ENCODE results near the gene SPAG6.

The SPAG6 gene

GRCh38 chr10:22322641-22323160, 22.6 kb upstream of the SPAG6 start:
- no peak for DNase-seq

- no peak for DNase-seq
These were observed 21.6 kb upstream of the SPAG6 start for GRCh38 chr10:22323538-22324305.

- DNase-seq, result no peak
These were observed 20.9 kb upstream of the SPAG6 start for GRCh38 chr10:22324413-22324812.

GRCh38 chr10:22324893-22325271, 20.4 kb upstream of the SPAG6 start:
- no peak for DNase-seq

GRCh38 chr10:22325272-22326144, 19.8 kb upstream of the SPAG6 start:
- peak; percentile 15 for DNase-seq

GRCh38 chr10:22326145-22326702, 19.1 kb upstream of the SPAG6 start:
- no peak for DNase-seq

- no peak for DNase-seq
These were observed 16.1 kb upstream of the SPAG6 start for GRCh38 chr10:22329150-22329549.

GRCh38 chr10:22332116-22332692, 13.1 kb upstream of the SPAG6 start:
- no peak for DNase-seq

GRCh38 chr10:22333167-22333974, 11.9 kb upstream of the SPAG6 start:
- no peak for DNase-seq

GRCh38 chr10:22333975-22334282, 11.4 kb upstream of the SPAG6 start:
- DNase-seq, result no peak

- DNase-seq, result no peak
These were observed 10.7 kb upstream of the SPAG6 start for GRCh38 chr10:22334414-22335172.

GRCh38 chr10:22335173-22335933, 9.9 kb upstream of the SPAG6 start:
- no peak for DNase-seq

GRCh38 chr10:22338185-22338900, 7.0 kb upstream of the SPAG6 start:
- DNase-seq, result no peak

- DNase-seq, result no peak
These were observed 6.4 kb upstream of the SPAG6 start for GRCh38 chr10:22338931-22339330.

- DNase-seq, result peak; percentile 14
These were observed 5.5 kb upstream of the SPAG6 start for GRCh38 chr10:22339761-22340328.

GRCh38 chr10:22340329-22341189, 4.7 kb upstream of the SPAG6 start:
- DNase-seq, result no peak

- DNase-seq, result no peak
These were observed 3.9 kb upstream of the SPAG6 start for GRCh38 chr10:22341190-22341925.

GRCh38 chr10:22341926-22342196, 3.4 kb upstream of the SPAG6 start:
- DNase-seq, result no peak
